Left lobe of liver (tissue), 2 donors: ENCODE measurements around the gene RGS14. TPM values are rescaled to one million over a fixed set of nuclear protein-coding genes. Genes with fewer than 3 reads are reported as not detected.
"Not testable (repeated sequence)": the region's sequence is repeated elsewhere in the genome, so short reads cannot be mapped to it uniquely, and the experiment has no call there.

Experiments used
- ATAC-seq: fragments of 200-7000 bp; cut with Tn5 transposase; one replicate; pipeline ENCODE4 v1.9.1; 2020; ENCODE audit warnings: mild to moderate bottlenecking, moderate library complexity
- DNase-seq: peaks from one replicate; pipeline ENCODE4 v3.0.0-alpha.2; 2020; ENCODE audit warnings: low spot score
- total RNA-seq: library from RNA; stranded (reverse); gene quantifications from one replicate; pipeline ENCODE4 v1.2.1, GENCODE V29; 2021
- donor health status: DM: no; HTN: no; CAD: no; lungs with moderate emphysema.
- donor health status: DM: no; HTN: yes; CAD: no.

The RGS14 gene
- total RNA-seq, 1 donor from 2014 or later = 34.6 TPM

DNA sequence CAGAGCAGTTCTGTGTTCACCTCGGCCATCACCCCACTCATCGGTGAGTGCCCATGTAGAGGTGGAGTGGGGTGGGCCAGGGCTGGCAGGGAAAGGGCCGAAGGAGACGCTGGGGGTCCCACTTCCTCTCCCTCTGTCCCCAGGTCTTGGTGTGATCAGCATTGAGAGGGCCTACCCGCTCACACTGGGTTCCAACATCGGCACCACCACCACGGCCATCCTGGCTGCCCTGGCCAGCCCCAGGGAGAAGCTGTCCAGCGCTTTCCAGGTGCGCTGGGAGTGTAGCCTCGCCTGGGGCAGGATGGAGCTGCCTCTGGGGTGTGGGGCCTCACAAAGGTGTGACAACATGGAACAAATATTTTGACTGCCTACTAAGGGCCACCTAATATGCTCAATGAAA is 39.1 kb downstream of the RGS14 start:
- no peak for ATAC-seq
- DNase-seq = no peak

DNA sequence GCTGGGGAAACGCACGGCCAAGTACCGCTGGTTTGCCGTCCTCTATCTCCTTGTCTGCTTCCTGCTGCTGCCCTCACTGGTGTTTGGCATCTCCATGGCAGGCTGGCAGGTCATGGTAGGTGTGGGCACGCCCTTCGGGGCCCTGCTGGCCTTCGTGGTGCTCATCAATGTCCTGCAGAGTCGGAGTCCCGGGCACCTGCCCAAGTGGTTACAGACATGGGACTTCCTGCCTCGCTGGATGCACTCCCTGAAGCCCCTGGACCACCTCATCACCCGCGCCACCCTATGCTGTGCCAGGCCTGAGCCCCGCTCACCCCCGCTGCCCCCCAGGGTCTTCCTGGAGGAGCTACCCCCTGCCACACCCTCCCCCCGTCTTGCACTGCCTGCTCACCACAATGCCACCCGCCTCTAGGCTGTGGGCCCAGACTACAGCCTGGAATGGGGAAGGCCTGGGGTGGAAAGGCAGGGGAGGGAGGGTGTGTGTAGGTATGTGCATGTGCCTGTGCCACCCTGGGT is 40.2 kb downstream of the RGS14 start:
- no peak for ATAC-seq
- DNase-seq = no peak

DNA sequence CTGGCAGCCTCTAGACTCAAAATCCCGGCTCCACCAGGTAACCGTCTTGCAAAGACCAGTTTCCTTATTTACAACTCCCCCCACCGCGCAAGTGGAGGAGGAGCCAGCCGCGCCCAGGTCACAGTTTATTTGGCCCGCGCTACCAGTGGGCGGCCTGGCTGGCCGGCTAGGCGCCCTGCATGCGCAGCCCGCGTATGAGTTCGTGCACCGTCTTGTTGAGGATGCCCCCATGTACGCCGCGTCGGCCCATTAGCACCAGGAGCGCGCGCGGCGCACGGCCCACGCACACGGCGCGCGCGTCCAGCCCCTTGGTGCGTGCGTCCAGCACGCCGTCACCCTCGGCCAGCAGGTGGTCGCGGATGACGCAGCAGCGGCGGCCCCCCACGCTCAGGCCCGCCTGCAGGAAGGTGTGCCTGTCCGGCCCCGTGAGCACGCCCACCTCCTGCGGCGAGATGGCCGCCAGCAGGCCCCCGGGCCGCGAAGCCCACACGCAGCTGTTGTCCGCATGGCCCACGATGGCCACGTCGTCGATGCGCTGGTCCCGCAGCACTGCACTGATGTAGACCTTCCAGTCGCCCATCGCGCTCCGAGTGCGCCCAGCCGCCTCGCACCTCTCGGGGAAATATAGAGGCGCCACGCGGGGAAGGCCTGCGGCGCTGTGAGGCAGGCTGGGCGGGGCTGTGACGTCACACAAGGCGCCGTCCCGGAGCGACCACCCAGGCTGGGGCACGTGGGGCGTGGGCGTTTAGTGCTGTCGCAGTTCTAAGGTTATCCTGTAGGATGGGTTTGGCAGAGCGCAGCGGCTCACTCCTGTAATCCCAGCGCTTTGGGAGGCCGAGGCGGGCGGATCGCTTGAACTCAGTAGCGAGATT is 42.5 kb downstream of the RGS14 start, which contains the start of gene PFN3:
PFN3 (minus strand) TSS at position 665 of the 872 bp plus-strand sequence; CDS start at position 580, 85 bp downstream.
- ATAC-seq (peak; percentile 71), DNase-seq (no peak)

DNA sequence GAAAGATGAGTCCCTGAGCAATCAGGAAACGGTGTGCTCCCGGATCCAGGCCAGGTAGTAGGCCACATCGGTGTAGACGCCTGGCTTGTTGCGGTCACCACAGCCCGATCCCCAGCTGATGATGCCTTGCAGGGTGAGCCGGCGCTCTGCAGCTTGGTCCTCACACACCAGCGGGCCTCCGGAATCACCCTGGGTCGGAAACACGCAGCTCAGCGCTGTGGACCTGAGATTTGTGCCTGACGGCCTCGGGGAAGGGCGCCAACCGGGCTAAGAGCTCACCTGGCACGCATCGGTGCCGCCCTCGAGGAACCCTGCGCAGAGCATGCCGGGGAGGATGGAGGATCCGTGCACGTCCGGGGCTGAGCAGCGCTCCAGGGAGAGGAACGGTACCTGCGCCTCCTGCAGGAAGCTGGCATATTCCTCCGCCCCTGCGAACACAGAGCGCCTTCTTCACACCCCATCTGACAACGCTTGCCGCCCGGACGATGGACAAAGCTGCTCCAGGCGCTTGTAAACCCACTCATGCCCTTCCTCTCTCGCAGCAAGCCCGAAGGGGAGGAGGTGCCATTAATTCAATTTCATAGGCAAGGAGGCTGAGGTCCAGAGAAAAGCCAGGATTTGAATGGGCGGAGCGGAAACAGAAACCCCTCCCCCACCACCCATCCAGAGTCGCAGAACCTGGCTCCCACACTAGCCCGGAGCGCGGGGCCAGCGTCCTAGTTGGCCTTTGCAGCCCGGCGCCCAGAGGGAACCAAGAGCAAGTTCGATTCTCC is 44.7 kb downstream of the RGS14 start:
- ATAC-seq (no peak), DNase-seq (no peak)

DNA sequence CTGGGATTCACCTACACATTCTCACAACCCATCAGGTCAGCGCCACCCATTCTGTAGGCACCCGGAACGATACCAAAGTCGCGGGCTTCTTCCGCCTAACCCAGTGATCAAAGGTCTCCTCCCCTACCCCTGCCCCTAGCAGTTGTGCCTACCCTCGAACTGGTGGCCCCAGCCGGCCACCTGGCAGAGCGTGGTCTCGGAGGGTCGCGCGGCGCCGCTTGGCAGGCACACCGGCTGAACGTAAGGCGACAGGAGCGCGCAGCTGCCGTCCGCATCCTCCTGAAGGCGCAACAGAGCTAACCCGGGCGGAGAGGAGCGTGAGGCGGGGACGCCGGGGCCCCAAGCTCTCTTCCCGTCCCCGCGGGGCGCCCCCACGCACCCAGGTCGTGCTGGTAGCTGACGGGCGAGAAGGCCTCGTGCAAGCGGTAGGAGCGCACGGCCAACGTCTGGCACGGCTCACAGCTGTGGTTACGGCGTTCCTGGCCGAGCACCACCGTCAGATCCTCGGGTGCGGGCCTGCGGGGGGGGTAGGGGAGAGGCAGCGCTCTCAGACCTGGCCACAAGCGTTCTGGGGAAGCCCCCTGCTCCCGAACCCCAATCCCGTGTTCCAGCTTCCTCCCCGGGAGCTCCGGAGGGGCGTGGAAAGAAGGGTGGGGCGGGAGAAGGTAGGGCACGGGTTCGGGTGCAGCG is 45.5 kb downstream of the RGS14 start:
- no peak for DNase-seq
- no peak for ATAC-seq

DNA sequence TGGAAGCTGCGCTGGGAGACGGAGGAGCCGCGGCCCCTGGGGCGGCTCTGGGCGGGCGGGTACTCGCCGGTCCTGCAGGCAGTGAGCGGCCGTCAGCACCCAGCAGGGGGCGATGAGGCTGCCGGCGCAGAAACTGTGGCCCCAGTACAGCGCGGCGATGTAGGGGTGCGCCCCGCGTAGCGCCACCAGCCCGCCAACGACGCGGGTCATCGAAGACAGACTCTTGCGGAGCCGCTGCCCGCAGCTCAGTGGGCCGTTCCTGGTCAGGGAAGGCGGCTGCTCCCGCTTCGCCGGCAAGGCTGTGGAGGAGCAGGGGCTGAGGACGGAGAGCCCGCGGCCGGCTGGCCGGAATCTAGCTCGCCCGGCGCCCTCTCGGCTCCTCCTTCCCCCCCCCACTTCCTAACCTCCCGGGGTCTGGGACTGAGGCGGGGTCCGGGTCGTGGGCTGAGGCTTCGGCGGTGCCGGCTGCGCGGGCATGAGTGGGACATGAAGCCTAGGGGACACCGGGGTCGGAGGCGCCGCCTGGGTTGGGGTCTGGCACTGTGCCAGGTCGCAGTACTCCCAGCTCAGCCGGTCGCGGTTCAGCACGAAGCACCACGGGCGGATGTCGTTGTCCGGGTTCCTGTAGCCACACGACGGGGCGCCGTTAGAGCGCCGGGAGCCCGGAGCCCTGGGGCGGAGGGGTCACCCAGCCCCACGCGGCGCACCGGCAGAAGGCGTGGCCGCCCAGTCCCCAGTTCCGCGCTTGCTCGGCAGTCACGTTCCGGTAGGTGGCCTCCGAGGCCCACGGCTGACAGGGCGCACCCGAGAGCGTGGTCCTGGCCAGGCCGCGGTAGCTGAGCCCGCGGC is 46.3 kb downstream of the RGS14 start:
- DNase-seq (peak; percentile 83), ATAC-seq (peak; percentile 80)

DNA sequence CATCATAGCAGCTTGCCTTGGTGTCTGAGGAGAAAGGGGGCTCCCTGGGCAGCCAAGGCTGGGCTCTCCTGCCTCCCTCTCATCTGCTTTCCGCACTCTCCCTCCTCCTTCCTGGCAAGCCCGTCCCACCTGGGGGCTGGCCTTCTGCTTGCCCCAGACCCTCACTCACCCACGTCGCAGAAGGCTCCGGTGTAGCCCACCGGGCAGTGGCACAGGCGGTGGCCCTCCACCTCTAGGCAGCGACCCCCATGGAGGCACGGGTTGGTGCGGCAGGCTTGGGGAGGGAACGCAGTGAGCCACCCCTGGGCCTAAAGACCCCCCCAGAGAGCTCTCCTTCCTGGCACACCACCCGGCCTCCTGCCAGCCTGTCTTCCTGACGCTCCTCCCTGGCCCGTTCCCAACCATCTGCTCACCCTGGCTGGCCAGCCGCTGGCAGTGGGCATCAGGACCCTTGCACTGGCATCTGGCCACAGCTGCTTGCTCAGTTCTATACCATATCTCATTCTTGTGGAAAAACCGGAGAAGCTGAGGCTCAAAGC is 47.0 kb downstream of the RGS14 start:
- no peak for ATAC-seq
- no peak for DNase-seq

DNA sequence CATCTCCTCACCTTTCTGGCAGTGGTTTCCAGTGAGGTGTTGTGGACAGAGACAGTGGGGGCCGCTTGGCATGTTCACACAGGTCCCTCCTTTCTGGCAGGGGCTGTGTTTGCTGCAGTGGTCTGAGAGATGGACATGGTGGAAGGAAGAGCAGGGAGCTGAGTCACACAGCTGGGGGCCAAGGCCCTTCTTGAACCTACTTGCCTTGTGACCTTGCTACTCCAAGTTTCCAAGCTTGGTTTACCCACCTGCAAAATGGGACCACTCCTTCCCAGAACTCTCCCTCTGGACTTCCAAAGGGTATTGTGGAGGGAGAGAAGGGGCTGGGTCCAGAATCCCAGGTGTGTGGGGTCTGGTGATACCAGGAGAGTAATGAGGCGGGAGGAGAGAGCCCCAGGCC is 47.6 kb downstream of the RGS14 start:
- ATAC-seq = no peak
- DNase-seq = no peak

DNA sequence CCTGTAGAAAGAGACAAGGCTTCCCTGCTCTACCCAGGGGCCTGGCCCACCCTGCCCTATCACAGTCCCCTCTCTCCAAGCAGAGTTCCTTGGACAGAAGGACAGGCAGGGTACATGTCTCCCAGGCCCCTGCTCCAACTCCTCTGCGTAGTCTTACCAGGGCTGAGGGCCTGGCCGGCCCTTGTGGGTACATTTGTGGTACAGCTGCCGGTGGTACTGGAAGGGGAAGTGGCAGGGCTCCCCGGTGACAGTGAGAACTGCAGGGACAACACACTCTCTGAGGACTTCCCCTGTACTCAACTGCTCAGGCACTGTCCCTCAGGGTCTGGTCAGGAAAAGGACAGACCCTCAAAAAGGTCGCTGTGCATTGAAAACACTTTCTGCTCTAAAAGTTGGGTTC is 48.1 kb downstream of the RGS14 start:
- no peak for DNase-seq
- ATAC-seq = no peak

DNA sequence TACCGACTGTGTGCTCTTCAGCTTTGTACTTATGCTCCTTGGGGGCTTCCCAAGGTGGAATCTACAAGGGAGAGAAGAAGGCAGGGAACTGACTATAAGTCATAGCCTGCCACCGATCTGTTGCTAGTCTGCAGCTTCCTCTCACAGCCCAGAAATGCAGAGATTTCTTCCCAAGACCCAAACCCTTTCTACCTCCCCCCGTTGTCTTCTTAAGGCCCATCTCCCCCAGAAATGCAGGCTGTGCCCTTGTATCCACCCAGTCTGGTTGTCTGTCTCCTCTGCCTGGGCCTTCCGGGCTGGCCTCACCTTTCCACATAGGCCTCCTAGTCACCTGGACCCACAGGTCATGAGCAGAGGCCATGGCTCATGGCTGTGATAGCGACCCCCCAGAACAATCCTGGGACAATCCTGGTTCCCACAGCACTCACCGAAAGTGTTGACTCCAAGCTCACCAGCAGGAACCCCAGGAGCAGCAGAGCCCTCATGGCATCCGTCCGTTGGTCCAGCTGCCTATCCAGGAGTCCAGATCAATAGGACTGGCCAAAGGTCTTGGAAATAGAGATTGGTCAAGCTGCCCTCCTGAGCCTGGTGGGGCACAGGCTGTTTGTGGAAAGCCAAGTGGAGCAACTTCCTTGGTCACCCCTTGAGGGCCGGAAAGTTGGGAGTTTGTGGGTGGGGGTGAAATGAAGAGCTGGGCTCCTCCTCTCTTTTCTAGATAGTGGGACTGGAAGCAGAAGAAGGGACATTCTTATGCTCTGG is 51.5 kb downstream of the RGS14 start, which contains the start of gene F12:
F12 (minus strand) TSS at position 522 of the 759 bp plus-strand sequence; CDS start at position 485, 37 bp downstream.
- peak; percentile 84 for ATAC-seq

DNA sequence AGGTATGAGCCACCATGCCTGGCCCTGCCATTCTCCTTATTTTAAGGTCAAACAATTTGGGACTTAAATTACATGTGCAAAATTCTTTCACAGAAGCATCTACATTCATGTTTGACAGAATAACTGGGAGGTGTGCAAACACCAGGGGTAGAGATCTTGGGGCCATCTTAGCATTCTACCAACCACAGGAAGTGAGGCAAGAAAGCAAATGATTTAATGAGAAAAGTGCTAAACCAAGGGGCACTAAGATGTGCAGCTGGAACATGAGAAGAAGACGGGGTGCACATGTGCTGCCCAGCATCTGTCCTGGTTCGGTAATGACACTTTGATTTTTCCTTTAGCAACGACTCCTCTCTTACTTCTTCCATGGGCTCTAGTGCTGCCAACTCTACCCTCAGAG is 52.9 kb downstream of the RGS14 start:
- no peak for DNase-seq

More for the DNA sequence above, 51.5 kb downstream of the RGS14 start, which contains the start of gene F12:
- DNase-seq = peak; percentile 85

DNA sequence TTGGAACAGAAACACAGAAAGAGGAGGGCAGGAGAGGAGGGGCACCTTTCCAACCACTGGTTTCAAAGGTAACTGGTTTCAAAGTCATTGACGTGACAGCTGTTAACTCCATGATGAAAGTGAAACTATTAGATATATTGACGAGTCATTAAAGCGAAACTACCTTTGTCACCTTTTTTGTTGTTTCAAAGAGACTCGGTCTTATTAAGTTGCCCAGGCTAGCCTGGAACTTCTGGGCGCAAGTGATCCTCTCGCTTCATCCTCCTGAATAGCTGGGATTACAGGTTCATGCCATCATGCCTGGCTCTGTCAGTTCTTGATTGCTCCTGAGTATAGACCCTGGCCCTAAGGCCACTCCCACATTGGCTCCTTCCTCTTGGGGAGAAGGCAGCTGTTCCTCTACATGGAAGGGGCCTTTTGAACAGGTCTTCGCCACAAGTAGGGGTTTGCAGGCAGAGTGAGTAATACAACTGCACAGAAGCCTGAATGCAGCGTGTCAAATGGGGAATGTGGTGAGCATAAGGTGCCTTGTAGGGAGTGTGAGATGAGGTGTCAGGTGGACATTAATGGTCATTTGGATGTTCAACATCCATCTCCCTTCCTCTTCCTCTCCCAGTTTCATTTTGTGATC is 55.0 kb downstream of the RGS14 start:
- ATAC-seq (peak; percentile 69), DNase-seq (no peak)

More for the DNA sequence above, 52.9 kb downstream of the RGS14 start:
- ATAC-seq = no peak

DNA sequence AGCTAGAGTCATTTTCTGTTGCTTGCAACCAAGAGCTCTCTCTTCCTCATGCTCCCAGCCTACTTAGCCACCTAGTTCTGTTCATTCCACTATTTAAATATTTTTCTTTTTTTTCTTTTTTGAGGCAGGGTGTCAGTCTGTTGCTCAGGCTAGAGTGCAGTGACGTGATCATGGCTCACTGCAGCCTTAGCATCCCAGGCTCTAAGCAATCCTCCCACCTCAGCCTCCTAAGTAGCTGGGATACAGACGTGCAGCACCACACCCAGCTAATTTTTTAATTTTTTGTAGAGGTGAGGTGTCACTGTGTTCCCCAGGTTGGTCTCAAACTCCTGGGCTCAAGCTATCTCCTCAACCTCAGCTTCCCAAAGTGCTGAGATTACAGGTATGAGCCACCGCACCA is 56.8 kb downstream of the RGS14 start:
- no peak for ATAC-seq
- no peak for DNase-seq

DNA sequence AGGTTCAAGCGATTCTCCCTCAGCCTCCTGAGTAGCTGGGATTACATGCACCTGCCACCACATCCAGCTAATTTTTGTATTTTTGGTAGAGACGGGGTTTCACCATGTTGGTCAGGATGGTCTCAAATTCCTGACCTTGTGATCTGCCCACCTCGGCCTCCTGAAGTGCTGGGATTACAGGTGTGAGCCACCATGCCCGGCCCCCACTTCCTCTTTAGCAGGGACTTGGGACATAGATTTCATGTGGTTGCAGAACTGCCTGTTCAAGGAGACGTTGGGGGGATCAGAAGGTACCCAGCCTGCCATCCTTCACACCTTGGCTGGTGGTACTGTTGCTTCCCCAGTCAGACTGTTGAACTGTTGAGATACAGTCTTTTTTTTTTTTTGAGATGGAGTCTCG is 59.4 kb downstream of the RGS14 start:
- not testable (repeated sequence) for ATAC-seq, DNase-seq

DNA sequence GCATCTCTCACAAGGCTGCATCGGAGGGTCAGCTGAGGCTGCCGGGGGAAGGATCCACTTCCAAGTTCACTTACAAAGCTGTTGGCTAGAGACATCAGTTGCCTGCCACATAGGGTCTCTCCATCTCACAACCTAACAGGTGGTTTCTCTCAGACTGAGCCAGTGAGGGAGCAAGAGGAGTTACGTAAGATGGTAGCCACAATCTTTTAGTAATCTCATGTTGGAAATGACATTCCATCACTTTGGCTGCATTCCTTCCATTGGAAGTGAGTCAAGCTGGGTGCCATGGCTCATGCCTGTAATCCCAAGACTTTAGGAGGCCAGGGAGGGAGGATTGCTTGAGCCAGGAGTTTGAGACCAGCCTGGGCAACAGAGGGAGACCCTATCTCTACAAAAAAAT is 61.3 kb downstream of the RGS14 start:
- ATAC-seq (no peak), DNase-seq (no peak)

DNA sequence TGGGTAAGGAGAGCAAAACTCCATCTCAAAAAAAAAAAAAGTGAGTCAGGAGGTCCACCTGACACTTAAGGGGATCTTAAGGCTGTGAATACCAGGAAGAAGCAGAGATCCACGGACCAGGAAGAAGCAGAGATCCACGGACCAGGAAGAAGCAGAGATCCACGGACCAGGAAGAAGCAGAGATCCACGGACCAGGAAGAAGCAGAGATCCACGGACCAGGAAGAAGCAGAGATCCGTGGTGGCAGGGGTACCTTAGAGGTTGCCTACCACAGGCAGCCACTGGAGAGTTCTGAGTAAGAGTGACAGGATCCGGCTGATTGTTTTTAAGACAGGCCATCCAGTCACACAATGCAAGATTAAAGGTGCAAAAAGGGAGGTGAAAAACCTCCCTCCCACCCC is 62.7 kb downstream of the RGS14 start:
- DNase-seq, ATAC-seq: not testable (repeated sequence)

DNA sequence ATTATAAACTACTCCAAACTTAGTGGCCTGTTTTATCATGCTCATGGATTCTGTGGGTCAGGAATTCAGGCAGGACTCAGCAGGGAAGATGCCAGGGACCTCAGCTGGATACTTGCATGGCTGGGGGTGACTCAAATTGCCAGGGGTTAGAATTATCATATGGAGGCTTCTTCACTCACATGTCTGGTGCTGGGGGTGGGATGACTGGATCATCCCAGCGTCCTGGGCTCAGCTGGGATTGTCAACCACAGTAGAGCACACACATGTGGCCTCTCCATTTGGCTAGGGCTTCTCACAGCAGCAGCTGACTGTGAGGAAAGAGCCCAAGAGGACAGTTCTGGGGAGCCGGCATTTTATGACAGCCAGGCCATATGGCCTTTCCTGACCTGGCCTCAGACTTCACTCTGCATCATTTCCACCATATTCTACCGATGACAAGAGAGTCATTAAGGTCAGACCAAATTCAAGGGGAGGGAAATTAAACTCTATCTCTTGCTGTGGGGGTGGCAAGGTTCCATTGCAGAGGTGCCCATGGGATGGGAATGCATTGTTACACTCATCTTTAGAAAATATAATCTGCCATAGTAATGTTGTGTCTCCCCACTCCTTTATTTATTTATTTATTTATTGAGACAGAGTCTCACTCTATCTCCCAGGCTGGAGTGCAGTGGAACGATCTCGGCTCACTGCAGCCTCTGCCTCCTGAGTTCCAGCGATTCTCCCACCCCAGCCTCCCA is 63.5 kb downstream of the RGS14 start:
- ATAC-seq (no peak), DNase-seq (no peak)
